Measurements from ENCODE around the gene HMGN4.

DNA sequence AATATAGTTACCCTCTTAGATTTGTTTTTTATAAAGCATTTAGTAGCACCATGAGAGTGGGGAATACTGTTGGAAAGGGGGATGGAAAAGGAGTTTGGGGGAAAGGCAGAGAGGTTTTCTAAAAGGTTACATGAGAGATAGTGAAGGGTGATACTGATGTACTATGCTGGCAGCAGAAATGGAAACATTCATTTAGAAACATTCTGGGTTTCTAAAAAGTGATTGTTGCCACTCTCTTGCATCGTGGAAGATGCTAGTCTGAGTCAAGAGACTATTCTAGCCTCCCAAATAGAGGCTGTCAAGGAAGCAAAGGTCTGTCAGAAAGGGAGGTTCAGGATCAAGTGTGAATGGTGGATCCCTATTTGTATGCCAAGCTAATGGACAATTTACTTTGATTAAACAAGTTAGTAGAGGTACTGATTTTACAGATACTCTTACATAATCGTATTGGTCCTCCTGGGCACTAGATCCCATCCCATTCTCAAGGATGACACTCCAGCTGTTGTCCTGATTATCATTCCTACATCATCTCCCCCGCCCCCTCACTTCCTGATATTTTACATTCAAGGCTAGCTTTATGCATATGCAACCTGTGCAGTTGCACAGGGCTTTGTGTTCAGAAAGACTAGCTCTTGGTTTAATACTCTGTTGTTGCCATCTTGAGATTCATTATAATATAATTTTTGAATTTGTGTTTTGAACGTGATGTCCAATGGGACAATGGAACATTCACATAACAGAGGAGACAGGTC, 43.2 kb downstream of the HMGN4 start:
- TF ChIP-seq POLR2A (IDR thresholded peaks at IDR 0.05; ENCODE audit: low read length) = no peak
- no peak for TF ChIP-seq GATA1 (IDR thresholded peaks at IDR 0.05; ENCODE audit: low read depth, low read length)
